ENCODE results near the gene GALNT13. TPM values are rescaled to one million over a fixed set of nuclear protein-coding genes. Genes with fewer than 3 reads are reported as not detected.

GALNT13 gene
- total and polyA plus RNA-seq, 2 donors (not counting 1 experiment from before 2014, with no cell fraction given) = not detected

- 20% methylated on average over 1 of the region's 8 CpGs for WGBS (ENCODE audit: insufficient coverage)
- no peak overlapping the region for H3K9ac ChIP-seq (ENCODE audit: low read length)
- Mint-ChIP-seq H3K27me3 (no peaks in the 10 kb centered on the region), H3K27ac (no peak overlapping the region), H3K4me3 (no peak overlapping the region), H3K4me1 (no peaks in the 10 kb centered on the region), H3K9me3 (ENCODE audit: insufficient read depth) (no peaks in the 10 kb centered on the region)
- H3K27ac ChIP-seq (ENCODE audit: low read length in 2 of 2) = no peak overlapping the region
- ChIA-PET CTCF (no interaction called here), POLR2A (no interaction called here)
- H3K9me3 ChIP-seq (ENCODE audit: control extremely low read depth in 1 of 3, control insufficient read depth in 2 of 3, insufficient read depth in 1 of 3, low read length in 2 of 3) = no peaks in the 10 kb centered on the region
- H3K4me1 ChIP-seq (ENCODE audit: control insufficient read depth in 2 of 2, insufficient read depth in 2 of 2, low read length in 2 of 2) = no peaks in the 10 kb centered on the region
- intact Hi-C loops (cut with micrococcal nuclease) = no loop called here
- no peak for DNase-seq
- no peak overlapping the region for H3K4me2 ChIP-seq (replicated peaks; ENCODE audit: low read depth, low read length, poor library complexity, severe bottlenecking)
- H3K27me3 ChIP-seq (replicated peaks in 1 of 4; ENCODE audit: control extremely low read depth in 1 of 4, control insufficient read depth in 3 of 4, insufficient read depth in 4 of 4, low read length in 3 of 4) = no peaks in the 10 kb centered on the region
- TF ChIP-seq CTCF (IDR thresholded peaks at IDR 0.05) (no peak), EZH2 (IDR thresholded peaks at IDR 0.05; ENCODE audit: borderline replicate concordance, insufficient read depth, low read depth, low read length, poor library complexity, severe bottlenecking) (no peak)
- H3K4me3 ChIP-seq (ENCODE audit: control extremely low read depth in 1 of 5, extremely low read depth in 1 of 5, insufficient read depth in 1 of 5, low read depth in 2 of 5, low read length in 4 of 5) = no peak overlapping the region
- no peak for ATAC-seq (ENCODE audit: low read depth)
- H3K79me2 ChIP-seq (ENCODE audit: control insufficient read depth, insufficient read depth, low read length) = no peaks in the 10 kb centered on the region
- no peaks in the 10 kb centered on the region for H4K20me1 ChIP-seq (ENCODE audit: control insufficient read depth, insufficient read depth, low read length, poor library complexity, severe bottlenecking)
- H2AFZ ChIP-seq (ENCODE audit: insufficient read depth, low read depth, low read length, poor library complexity, severe bottlenecking) = no peak overlapping the region
- H3K36me3 ChIP-seq (replicated peaks in 1 of 2; ENCODE audit: control extremely low read depth in 1 of 2, control insufficient read depth in 1 of 2, extremely low read depth in 1 of 2, insufficient read depth in 2 of 2, low read length in 1 of 2) = no peaks in the 10 kb centered on the region
Observed at GRCh38 chr2:154437104-154437503, 565.4 kb downstream of the GALNT13 start.

- intact Hi-C loops (cut with micrococcal nuclease) = no loop called here
- Histone ChIP-seq H3K27me3 (replicated peaks in 1 of 4; ENCODE audit: control extremely low read depth in 1 of 4, control insufficient read depth in 3 of 4, insufficient read depth in 4 of 4, low read length in 3 of 4) (no peaks in the 10 kb centered on the region), H3K4me2 (replicated peaks; ENCODE audit: low read depth, low read length, poor library complexity, severe bottlenecking) (no peak overlapping the region), H4K20me1 (ENCODE audit: control insufficient read depth, insufficient read depth, low read length, poor library complexity, severe bottlenecking) (no peaks in the 10 kb centered on the region), H3K4me1 (ENCODE audit: control insufficient read depth in 2 of 2, insufficient read depth in 2 of 2, low read length in 2 of 2) (no peaks in the 10 kb centered on the region), H3K36me3 (replicated peaks in 1 of 2; ENCODE audit: control extremely low read depth in 1 of 2, control insufficient read depth in 1 of 2, extremely low read depth in 1 of 2, insufficient read depth in 2 of 2, low read length in 1 of 2) (no peaks in the 10 kb centered on the region), H3K9me3 (ENCODE audit: control extremely low read depth in 1 of 3, control insufficient read depth in 2 of 3, insufficient read depth in 1 of 3, low read length in 2 of 3) (no peaks in the 10 kb centered on the region), H3K9ac (ENCODE audit: low read length) (no peak overlapping the region), H3K4me3 (ENCODE audit: control extremely low read depth in 1 of 5, extremely low read depth in 1 of 5, insufficient read depth in 1 of 5, low read depth in 2 of 5, low read length in 4 of 5) (no peak overlapping the region), H2AFZ (ENCODE audit: insufficient read depth, low read depth, low read length, poor library complexity, severe bottlenecking) (no peak overlapping the region), H3K79me2 (ENCODE audit: control insufficient read depth, insufficient read depth, low read length) (no peaks in the 10 kb centered on the region), H3K27ac (ENCODE audit: low read length in 2 of 2) (no peak overlapping the region)
- no peaks in the 10 kb centered on the region for H3K4me1 Mint-ChIP-seq
- no peak for ATAC-seq (ENCODE audit: low read depth)
- H3K27ac Mint-ChIP-seq = no peak overlapping the region
- TF ChIP-seq EZH2 (IDR thresholded peaks at IDR 0.05; ENCODE audit: borderline replicate concordance, insufficient read depth, low read depth, low read length, poor library complexity, severe bottlenecking) = no peak
- no peak for TF ChIP-seq CTCF (IDR thresholded peaks at IDR 0.05)
- H3K27me3 Mint-ChIP-seq = no peaks in the 10 kb centered on the region
- no CpG with 5 or more reads among the region's 2 CpGs for WGBS (ENCODE audit: insufficient coverage)
- ChIA-PET POLR2A (no interaction called here), CTCF (no interaction called here)
- no peak for DNase-seq
- no peak overlapping the region for H3K4me3 Mint-ChIP-seq
- no peaks in the 10 kb centered on the region for H3K9me3 Mint-ChIP-seq (ENCODE audit: insufficient read depth)
Observed at GRCh38 chr2:154439156-154439555, 567.4 kb downstream of the GALNT13 start.
